Measurements from ENCODE around the gene FMN1. TPM values are rescaled to one million over a fixed set of nuclear protein-coding genes. Genes with fewer than 3 reads are reported as not detected.

The FMN1 gene
- total and polyA plus RNA-seq, 2 of the 8 experiments (the other 6 are each of a cell fraction or from before 2014, with no cell fraction given) = 0.27 to 3.7 TPM

DNA sequence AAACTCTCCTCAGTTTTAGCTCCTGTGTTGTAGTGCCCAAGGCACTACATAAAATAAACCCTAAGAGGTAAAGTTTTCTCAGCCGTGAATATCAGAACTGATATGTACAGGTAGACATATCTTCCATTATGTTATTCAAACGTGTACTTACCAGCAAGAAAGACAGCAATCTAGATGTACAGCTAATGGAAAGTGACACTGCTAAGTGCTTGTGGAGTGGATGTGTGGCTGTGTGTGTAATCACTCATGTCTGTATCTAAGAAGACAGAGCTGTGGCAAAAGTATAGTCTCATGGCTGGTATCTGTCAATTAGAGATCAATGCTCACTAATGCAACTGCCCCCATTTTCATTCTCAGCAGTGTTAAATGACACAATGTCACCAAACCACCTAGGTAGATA, 101.3 kb downstream of the FMN1 start (continued):
- TF ChIP-seq, protein P1, sequence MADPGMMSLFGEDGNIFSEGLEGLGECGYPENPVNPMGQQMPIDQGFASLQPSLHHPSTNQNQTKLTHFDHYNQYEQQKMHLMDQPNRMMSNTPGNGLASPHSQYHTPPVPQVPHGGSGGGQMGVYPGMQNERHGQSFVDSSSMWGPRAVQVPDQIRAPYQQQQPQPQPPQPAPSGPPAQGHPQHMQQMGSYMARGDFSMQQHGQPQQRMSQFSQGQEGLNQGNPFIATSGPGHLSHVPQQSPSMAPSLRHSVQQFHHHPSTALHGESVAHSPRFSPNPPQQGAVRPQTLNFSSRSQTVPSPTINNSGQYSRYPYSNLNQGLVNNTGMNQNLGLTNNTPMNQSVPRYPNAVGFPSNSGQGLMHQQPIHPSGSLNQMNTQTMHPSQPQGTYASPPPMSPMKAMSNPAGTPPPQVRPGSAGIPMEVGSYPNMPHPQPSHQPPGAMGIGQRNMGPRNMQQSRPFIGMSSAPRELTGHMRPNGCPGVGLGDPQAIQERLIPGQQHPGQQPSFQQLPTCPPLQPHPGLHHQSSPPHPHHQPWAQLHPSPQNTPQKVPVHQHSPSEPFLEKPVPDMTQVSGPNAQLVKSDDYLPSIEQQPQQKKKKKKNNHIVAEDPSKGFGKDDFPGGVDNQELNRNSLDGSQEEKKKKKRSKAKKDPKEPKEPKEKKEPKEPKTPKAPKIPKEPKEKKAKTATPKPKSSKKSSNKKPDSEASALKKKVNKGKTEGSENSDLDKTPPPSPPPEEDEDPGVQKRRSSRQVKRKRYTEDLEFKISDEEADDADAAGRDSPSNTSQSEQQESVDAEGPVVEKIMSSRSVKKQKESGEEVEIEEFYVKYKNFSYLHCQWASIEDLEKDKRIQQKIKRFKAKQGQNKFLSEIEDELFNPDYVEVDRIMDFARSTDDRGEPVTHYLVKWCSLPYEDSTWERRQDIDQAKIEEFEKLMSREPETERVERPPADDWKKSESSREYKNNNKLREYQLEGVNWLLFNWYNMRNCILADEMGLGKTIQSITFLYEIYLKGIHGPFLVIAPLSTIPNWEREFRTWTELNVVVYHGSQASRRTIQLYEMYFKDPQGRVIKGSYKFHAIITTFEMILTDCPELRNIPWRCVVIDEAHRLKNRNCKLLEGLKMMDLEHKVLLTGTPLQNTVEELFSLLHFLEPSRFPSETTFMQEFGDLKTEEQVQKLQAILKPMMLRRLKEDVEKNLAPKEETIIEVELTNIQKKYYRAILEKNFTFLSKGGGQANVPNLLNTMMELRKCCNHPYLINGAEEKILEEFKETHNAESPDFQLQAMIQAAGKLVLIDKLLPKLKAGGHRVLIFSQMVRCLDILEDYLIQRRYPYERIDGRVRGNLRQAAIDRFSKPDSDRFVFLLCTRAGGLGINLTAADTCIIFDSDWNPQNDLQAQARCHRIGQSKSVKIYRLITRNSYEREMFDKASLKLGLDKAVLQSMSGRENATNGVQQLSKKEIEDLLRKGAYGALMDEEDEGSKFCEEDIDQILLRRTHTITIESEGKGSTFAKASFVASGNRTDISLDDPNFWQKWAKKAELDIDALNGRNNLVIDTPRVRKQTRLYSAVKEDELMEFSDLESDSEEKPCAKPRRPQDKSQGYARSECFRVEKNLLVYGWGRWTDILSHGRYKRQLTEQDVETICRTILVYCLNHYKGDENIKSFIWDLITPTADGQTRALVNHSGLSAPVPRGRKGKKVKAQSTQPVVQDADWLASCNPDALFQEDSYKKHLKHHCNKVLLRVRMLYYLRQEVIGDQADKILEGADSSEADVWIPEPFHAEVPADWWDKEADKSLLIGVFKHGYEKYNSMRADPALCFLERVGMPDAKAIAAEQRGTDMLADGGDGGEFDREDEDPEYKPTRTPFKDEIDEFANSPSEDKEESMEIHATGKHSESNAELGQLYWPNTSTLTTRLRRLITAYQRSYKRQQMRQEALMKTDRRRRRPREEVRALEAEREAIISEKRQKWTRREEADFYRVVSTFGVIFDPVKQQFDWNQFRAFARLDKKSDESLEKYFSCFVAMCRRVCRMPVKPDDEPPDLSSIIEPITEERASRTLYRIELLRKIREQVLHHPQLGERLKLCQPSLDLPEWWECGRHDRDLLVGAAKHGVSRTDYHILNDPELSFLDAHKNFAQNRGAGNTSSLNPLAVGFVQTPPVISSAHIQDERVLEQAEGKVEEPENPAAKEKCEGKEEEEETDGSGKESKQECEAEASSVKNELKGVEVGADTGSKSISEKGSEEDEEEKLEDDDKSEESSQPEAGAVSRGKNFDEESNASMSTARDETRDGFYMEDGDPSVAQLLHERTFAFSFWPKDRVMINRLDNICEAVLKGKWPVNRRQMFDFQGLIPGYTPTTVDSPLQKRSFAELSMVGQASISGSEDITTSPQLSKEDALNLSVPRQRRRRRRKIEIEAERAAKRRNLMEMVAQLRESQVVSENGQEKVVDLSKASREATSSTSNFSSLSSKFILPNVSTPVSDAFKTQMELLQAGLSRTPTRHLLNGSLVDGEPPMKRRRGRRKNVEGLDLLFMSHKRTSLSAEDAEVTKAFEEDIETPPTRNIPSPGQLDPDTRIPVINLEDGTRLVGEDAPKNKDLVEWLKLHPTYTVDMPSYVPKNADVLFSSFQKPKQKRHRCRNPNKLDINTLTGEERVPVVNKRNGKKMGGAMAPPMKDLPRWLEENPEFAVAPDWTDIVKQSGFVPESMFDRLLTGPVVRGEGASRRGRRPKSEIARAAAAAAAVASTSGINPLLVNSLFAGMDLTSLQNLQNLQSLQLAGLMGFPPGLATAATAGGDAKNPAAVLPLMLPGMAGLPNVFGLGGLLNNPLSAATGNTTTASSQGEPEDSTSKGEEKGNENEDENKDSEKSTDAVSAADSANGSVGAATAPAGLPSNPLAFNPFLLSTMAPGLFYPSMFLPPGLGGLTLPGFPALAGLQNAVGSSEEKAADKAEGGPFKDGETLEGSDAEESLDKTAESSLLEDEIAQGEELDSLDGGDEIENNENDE (IDR thresholded peaks at IDR 0.05; ENCODE audit: insufficient replicate concordance, low read length) = no peak
- TF ChIP-seq, protein P2, sequence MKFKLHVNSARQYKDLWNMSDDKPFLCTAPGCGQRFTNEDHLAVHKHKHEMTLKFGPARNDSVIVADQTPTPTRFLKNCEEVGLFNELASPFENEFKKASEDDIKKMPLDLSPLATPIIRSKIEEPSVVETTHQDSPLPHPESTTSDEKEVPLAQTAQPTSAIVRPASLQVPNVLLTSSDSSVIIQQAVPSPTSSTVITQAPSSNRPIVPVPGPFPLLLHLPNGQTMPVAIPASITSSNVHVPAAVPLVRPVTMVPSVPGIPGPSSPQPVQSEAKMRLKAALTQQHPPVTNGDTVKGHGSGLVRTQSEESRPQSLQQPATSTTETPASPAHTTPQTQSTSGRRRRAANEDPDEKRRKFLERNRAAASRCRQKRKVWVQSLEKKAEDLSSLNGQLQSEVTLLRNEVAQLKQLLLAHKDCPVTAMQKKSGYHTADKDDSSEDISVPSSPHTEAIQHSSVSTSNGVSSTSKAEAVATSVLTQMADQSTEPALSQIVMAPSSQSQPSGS (IDR thresholded peaks at IDR 0.05; ENCODE audit: low read length) = no peak
